Measurements from ENCODE around the gene C1QTNF1. TPM values are rescaled to one million over a fixed set of nuclear protein-coding genes. Genes with fewer than 3 reads are reported as not detected.
"Not testable (repeated sequence)": the region's sequence is repeated elsewhere in the genome, so short reads cannot be mapped to it uniquely, and the experiment has no call there.

C1QTNF1 gene
- total RNA-seq, 2 donors from 2014 or later = 445 to 518 TPM

DNA sequence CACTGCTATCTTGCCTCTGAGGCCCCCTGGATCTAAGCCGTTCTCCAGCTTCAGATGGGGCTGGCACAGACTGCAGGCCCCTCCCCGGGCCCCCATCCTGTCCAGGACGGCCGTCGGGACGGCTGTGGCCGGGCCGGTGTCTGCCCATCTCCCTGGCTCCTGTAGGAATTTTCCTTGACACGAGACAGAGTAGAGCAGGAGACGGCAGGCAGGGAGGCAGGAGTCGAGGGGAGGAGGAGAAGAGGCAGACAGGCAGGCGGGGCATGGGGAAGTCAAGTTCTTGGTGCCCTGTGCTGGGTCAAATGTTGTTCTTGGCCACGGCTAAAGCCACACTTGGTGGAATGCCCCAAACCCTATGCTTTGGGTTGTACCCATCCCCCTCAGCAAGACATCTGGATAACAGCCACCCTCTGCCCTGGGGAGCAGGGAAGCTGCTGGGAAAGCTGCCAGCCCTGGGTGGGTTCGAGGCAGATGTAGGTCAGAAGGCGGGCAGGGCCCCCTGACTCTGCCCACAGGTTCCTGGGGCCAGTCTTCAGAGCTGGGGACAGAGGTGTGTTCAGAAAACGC is 4.0 kb downstream of the C1QTNF1 start:
- peak; percentile 33 for ATAC-seq (ENCODE audit: insufficient number of reproducible peaks, low FRiP score, low read depth)
- peak overlapping the region; percentile 79 for H3K4me3 ChIP-seq

DNA sequence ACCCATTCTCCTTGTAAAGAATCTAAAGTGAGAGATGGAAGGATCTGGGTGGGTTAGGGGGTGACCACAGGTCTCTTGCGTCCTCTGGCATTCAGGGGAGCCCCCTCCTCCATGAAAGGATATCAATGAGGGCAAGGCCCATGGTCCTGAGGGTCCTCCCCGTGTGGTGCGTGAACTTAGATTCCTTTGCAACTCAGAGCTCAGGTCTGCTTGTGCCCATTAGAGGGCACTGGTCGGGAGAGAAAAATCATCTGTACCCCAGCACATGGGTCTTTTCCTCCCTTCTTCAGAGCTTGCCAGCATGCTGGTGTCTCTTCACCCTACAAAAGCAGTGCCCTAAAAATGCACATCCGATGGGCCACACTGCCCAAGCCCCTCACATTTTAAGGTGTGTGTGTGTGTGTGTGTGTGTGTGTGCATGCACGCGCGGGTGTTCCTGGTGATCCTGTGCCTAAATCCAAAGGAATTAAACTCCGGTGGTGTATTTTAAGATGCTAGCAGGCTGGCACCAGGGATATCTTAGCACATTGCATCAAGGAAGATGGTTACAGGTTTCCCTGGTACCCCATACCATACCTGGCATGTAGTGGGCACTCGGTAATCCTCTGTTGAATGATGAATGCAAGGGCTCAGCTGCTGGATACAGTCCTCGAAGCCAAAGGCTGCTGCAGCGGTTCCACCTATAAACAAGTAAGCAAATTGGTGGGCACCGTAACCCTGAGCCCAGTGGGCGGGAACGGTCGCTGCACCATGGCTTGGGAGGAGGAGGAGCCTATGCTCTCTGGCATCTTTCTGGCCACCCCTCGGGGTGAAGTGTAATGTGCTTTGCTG is 4.7 kb downstream of the C1QTNF1 start:
- Histone ChIP-seq H3K9me3 (no peaks in the 10 kb centered on the region), H3K4me3 (peak overlapping the region; percentile 79), H3K27ac (peak overlapping the region; percentile 57 to 84), H3K36me3 (no peaks in the 10 kb centered on the region), H3K27me3 (replicated peaks; ENCODE audit: insufficient read depth) (no peaks in the 10 kb centered on the region), H3K4me1 (ENCODE audit: control insufficient read depth in 1 of 2, low read depth in 2 of 2) (peaks cover 30 to 62% of the 10 kb centered on the region in 2 donors)
- TF ChIP-seq, protein P1, sequence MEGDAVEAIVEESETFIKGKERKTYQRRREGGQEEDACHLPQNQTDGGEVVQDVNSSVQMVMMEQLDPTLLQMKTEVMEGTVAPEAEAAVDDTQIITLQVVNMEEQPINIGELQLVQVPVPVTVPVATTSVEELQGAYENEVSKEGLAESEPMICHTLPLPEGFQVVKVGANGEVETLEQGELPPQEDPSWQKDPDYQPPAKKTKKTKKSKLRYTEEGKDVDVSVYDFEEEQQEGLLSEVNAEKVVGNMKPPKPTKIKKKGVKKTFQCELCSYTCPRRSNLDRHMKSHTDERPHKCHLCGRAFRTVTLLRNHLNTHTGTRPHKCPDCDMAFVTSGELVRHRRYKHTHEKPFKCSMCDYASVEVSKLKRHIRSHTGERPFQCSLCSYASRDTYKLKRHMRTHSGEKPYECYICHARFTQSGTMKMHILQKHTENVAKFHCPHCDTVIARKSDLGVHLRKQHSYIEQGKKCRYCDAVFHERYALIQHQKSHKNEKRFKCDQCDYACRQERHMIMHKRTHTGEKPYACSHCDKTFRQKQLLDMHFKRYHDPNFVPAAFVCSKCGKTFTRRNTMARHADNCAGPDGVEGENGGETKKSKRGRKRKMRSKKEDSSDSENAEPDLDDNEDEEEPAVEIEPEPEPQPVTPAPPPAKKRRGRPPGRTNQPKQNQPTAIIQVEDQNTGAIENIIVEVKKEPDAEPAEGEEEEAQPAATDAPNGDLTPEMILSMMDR (IDR thresholded peaks at IDR 0.05) = no peak
- DNase-seq (ENCODE audit: low spot score) (no peak), ATAC-seq (ENCODE audit: insufficient number of reproducible peaks, low FRiP score, low read depth) (no peak)

More for the DNA sequence above, 4.0 kb downstream of the C1QTNF1 start:
- H3K27me3 ChIP-seq (replicated peaks; ENCODE audit: insufficient read depth) = no peaks in the 10 kb centered on the region
- no peaks in the 10 kb centered on the region for H3K36me3 ChIP-seq
- peak overlapping the region; percentile 57 to 84 for H3K27ac ChIP-seq
- TF ChIP-seq, protein P1 (IDR thresholded peaks at IDR 0.05) = no peak
- no peak for DNase-seq (ENCODE audit: low spot score)
- no peaks in the 10 kb centered on the region for H3K9me3 ChIP-seq
- peaks cover 30 to 62% of the 10 kb centered on the region in 2 donors for H3K4me1 ChIP-seq (ENCODE audit: control insufficient read depth in 1 of 2, low read depth in 2 of 2)

DNA sequence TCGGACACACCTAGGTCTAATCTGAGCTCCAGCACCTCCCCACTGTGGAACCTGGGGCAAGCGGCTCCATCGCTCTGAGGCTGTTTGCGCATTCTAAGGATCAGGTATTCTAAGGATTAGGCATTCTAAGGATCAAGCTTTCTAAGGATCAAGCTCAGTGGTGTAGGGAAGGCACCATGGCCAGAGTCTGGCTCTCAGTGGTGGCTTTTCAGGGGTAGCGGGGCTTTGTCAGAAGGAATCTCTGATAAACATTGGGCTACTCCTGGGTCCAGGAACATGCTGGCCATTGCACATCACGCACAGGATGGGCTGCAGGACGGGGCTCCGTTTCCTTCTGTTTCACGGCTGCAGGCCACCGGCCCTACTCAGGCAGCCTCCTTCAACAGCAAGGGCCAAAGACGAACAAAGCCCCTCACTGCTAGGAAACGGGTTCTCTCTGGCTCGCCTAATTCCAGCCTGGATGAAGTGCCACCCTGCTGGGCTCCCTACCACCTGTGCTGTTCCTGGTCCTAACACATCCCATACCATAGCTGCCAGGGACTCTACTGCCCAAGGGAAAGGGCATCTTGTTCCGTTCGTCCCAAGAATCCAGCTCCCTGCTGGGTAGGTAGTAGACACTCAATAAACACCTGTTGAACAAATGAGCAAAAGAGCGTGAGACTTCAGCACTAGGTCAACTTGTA is 5.5 kb downstream of the C1QTNF1 start:
- H3K4me1 ChIP-seq (ENCODE audit: control insufficient read depth in 1 of 2, low read depth in 2 of 2) = peaks cover 37 to 68% of the 10 kb centered on the region in 2 donors
- no peaks in the 10 kb centered on the region for H3K36me3 ChIP-seq
- TF ChIP-seq, protein P1 (IDR thresholded peaks at IDR 0.05) = no peak
- no peaks in the 10 kb centered on the region for H3K27me3 ChIP-seq (replicated peaks; ENCODE audit: insufficient read depth)
- no peak overlapping the region for H3K4me3 ChIP-seq
- no peak for DNase-seq (ENCODE audit: low spot score)
- H3K27ac ChIP-seq = no peak overlapping the region
- no peak for ATAC-seq (ENCODE audit: insufficient number of reproducible peaks, low FRiP score, low read depth)
- H3K9me3 ChIP-seq = no peaks in the 10 kb centered on the region

DNA sequence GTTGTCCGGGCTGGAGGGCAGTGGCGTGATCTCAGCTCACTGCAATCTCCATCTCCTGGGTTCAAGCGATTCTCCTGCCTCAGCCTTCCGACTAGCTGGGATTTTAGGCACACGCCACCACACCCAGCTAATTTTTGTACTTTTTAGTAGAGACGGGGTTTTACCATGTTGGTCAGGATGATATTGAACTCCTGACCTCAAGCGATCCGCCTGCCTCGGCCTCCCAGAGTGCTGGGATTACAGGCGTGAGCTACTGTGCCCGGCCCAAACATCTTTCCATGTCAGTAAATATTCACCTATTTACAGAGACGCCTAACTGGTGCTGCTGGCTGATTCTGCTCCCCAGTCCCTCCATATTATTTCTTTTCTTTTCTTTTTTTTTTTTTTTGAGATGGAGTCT is 6.7 kb downstream of the C1QTNF1 start:
- not testable (repeated sequence) for H3K27me3 ChIP-seq (replicated peaks; ENCODE audit: insufficient read depth); DNase-seq (ENCODE audit: low spot score); H3K27ac ChIP-seq; H3K4me3 ChIP-seq; H3K9me3 ChIP-seq; H3K36me3 ChIP-seq; ATAC-seq (ENCODE audit: insufficient number of reproducible peaks, low FRiP score, low read depth)
- peaks cover 42 to 80% of the 10 kb centered on the region in 2 donors for H3K4me1 ChIP-seq (ENCODE audit: control insufficient read depth in 1 of 2, low read depth in 2 of 2)

DNA sequence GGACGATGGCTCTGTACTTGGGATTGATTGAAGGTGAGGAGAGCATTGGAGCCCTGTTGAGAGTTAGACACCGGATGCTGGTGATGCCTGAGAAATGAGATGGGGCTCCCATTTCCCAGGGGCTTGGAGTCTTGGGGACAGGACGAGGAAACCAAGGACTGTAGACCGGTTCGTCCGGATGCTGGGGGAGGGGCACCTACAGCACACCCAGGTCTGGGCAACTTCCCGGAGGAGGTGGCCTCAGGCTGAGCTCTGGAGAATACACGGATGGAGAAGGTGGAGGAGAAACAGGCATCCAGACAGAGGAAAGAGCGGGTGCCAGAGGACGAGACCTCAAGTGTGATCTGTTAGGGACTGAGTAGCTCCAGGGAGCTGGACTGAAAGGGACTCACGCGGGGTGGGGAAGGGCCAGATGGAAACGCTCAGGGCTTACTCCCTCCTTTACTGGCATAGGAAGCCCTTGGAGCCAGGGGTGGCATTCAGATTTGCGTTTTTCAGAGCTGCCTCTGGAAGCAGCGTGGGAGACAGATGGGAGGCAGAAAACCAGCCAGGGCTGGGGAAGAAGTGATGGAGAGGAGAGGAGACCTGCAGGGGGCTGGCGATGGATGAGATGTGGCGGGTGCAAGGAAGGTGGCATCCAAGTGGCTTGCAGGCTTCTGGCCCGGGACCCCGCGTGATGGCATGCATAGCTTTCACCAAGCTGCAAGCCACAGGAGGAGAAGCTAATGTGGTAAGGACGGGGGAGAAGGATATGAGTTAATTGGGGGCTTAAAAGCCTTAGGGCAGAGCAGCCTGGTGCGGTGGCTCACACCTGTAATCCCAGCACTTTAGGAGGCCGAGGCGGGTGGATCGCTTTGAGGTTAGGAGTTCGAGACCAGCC is 8.3 kb downstream of the C1QTNF1 start:
- ATAC-seq (ENCODE audit: insufficient number of reproducible peaks, low FRiP score, low read depth) = no peak
- TF ChIP-seq, protein P1 (IDR thresholded peaks at IDR 0.05) = no peak
- no peaks in the 10 kb centered on the region for H3K36me3 ChIP-seq
- peaks cover 46 to 82% of the 10 kb centered on the region in 2 donors for H3K4me1 ChIP-seq (ENCODE audit: control insufficient read depth in 1 of 2, low read depth in 2 of 2)
- H3K27me3 ChIP-seq (replicated peaks; ENCODE audit: insufficient read depth) = no peaks in the 10 kb centered on the region
- H3K27ac ChIP-seq = no peak overlapping the region
- no peaks in the 10 kb centered on the region for H3K9me3 ChIP-seq
- no peak overlapping the region for H3K4me3 ChIP-seq
- DNase-seq (ENCODE audit: low spot score) = no peak

All from thoracic aorta (tissue), 2 donors.